Fibroblast of mammary gland (primary cell): ENCODE data around the gene ATP6V0C.

Experiments used
- DNase-seq: peaks from one replicate; pipeline ENCODE4 v3.0.0-alpha.2; 2010; ENCODE audit warnings: low read depth
- H3K4me3 ChIP-seq: 2 replicates; pipeline ENCODE4 v1.5.1; 2011; ENCODE audit warnings: low read depth, mild to moderate bottlenecking, low read length, moderate library complexity; ENCODE audit not compliant: control insufficient read depth
- TF ChIP-seq, protein P1 (sequence below): conservative IDR thresholded peaks from 2 replicates; pipeline ENCODE4 v1.5.1; 2011; ENCODE audit warnings: low read depth, low read length, inconsistent platforms; ENCODE audit not compliant: control insufficient read depth, insufficient read depth

ATP6V0C gene

DNA sequence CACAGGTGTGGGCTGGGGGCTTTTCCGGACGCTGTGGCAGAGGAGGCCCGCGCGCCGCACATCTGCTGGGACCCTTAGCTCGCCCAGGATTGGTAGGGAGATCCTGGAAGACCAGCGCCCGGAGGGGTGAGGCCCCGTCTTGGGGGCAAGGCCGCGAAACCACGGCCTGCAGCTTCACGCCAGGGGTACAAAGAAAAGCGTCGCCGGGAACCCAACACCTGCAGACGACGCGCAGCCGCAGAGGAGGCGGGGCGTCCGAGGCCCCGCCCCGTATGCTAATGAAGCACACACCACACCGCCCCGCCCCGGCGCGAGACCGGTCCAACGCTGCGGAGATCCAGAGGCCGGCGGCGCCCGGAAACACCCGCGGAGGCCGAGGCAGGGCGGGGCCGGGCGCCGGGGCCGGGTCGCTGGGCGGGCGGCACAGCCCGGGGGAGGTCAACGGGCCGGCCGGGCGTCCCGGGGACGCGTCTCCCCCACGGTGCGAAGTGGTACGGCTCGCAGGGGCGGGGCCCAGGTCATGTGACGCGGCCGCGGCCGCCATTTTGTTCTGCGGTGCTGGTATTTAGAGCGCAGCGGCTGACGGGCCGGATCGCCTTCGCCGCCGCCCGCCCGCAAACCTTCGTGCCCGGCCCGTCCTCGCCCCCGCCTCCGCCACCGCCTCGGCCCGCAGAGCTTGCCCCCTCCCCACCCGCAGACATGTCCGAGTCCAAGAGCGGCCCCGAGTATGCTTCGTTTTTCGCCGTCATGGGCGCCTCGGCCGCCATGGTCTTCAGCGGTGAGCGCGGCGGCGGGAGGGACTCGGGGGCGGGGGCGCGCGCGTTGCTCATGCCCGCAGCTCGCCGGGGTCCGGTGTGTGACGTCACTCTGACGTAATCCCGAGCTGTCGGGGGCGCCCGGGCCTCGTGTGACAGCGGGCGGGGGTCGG, at the start of gene ATP6V0C:
Gene ATP6V0C, plus strand, starts transcription at position 548 of the 928 bp plus-strand sequence. Its CDS starts 152 bp downstream, at position 700.
- TF ChIP-seq, protein P1, sequence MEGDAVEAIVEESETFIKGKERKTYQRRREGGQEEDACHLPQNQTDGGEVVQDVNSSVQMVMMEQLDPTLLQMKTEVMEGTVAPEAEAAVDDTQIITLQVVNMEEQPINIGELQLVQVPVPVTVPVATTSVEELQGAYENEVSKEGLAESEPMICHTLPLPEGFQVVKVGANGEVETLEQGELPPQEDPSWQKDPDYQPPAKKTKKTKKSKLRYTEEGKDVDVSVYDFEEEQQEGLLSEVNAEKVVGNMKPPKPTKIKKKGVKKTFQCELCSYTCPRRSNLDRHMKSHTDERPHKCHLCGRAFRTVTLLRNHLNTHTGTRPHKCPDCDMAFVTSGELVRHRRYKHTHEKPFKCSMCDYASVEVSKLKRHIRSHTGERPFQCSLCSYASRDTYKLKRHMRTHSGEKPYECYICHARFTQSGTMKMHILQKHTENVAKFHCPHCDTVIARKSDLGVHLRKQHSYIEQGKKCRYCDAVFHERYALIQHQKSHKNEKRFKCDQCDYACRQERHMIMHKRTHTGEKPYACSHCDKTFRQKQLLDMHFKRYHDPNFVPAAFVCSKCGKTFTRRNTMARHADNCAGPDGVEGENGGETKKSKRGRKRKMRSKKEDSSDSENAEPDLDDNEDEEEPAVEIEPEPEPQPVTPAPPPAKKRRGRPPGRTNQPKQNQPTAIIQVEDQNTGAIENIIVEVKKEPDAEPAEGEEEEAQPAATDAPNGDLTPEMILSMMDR, result no peak
- peak; percentile 77 for DNase-seq

DNA sequence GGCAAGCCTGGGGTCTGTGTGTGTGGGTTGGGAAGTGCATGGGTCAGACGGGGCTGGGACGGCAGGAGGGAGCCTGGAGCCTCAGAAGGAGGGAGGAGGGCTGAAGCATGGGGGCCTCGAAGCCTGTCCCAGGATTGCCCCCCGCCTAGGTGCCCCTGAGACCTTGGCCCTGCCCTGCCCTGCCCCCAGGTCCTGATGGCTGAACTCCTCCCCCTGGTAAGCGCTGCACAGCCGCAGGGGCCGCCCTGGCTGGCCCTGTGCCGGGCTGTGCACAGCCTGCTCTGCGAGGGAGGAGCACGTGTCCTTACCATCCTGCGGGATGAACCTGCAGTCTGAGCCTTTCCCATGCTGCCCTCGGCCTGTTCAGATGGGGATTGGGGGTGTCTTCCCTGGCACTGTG, 49.4 kb upstream of the ATP6V0C start:
- H3K4me3 ChIP-seq, result no peak overlapping the region
- DNase-seq, result no peak
- TF ChIP-seq, protein P1, result no peak

More for the DNA sequence above, at the start of gene ATP6V0C:
- peak within 1 kb of the TSS; percentile 86 for H3K4me3 ChIP-seq

DNA sequence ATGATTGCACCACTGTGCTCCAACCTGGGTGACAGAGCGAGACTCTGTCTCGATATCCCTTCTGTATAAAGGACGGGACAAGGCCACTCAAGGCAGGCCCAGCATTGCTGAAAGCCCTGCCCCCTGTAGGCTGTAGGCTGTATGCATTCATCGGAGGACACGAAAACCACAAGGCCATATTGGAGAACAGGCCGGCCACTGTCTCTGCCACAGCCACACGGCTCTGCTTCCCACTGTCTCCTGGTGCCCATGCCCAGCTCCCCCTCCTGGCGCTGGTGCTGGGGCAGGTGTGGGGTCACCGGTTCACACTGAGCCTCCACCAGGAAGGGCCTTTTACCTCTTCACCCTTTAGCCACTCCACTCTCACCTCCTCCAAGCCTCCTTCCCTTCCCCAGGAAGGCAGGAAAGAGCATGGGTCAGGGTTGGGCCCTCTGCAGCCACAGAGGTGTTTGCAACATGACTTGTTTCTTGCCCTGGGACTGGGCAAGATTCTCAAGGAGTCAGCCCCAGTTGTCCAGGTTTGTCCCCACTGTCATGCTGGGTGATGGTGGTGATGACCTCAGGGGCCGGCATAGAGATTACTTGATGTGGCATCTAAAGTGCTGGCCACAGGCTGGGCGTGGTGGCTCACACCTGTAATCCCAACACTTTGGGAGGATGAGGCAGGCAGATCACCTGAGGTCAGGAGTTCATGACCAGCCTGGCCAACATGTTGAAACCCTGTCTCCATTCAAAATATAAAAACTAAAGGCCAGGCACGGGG, 47.9 kb upstream of the ATP6V0C start:
- no peak for DNase-seq
- no peak overlapping the region for H3K4me3 ChIP-seq
- TF ChIP-seq, protein P1, result peak; percentile 33

DNA sequence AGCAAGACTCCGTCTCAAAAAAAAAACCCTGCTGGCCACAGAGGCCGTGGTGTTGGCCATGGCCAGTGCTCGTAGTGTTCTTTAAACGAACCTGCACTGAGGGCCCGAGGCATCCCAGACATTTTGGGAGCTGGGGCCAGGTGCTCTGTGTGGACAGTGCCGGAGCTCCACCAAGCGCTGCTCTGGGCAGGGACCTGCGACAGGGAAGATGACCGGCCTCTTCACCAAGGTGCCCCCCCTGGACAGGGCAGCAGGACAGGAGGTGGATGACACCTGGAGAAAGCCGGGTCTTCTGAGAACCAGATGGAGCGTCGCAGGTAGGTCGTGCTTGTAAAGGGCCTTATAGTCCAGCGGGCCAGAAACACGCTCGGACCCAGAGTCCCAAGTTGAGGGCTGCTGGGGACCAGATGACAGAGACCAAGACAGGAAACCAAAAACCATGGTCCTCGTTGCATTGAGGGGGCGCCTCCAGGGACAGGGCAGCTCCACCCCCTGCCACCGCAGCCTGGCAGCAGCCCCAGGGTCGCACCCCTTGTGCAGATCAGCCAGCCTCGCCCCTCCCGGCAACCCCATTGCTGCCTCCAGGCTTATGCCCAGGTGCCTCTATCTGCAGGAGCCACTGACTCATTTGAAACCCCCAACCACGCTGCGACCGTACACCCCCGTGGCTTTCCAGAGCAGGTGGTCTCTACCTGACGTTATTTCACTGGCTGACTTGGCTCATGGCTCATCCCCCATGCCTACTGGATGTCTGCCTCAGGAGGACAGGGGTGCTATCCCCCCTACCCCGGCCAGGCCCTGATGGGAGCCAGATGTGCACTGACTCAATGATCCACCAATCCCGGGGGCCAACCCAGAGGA, 46.9 kb upstream of the ATP6V0C start:
- TF ChIP-seq, protein P1, result no peak
- DNase-seq, result no peak
- H3K4me3 ChIP-seq, result peak overlapping the region; percentile 12

DNA sequence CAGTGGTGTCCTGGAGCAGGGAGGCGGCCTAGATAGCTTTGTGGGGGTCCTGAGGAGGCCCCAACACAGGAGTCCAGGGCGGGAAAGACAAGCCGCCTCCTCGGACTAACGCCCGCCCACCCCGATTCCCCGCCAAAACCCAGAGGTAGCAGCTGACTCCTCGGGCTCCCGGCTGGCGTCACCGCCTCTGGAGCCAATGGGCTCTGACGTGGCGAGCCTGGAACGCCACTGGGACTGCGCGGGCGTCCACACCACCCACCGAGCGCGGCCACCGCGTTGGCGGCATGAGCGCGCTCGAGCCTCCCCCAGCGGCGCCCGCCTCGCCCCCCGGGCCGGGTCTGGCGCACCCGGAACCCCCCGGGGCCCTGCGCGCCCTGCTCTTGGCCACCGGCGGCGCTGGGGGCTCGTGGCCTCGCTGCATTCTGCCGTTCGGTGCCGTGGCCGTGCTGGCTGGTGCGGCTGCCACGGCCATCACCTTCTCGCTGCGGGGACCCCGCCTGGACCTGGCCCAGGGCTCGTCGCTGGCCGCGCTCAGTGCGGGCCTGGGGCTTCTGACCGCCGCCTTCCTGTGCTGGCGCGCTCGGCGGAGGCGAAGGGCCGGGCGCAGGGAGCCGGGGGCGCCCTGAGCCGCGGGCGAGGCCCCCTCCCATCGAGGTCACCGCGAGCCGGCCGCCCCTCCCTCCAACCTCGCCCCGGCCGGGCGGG, 46.1 kb upstream of the ATP6V0C start:
- DNase-seq, result peak; percentile 78
- H3K4me3 ChIP-seq, result peak overlapping the region; percentile 12
- TF ChIP-seq, protein P1, result no peak

DNA sequence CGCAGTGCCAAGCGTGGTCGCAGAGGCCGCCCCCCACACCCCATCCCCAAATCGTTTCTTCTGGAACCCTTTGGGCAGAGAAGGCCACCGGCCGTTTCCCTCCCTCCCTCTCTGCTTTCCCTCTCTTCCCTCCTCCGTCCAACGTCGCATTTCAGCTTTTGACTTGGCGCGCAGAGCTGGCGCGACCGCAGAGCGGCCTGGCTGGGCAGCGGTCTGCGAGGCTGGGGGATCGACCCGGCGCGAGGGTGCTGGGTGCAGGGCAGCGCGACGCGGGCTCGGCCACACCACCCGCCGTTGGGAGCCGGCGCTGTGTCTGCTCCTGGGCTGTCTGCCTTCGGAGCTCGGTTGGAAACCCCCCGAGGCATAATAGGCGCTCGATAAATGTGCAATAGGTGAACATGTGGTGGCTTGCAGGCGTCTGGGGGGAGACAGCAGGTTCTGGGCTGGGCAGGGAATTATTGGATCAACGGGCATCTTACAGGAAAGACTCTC, 45.5 kb upstream of the ATP6V0C start:
- peak overlapping the region; percentile 24 for H3K4me3 ChIP-seq
- no peak for DNase-seq
- TF ChIP-seq, protein P1, result no peak
